ENCODE results near the gene SMIM41. TPM values are rescaled to one million over a fixed set of nuclear protein-coding genes. Genes with fewer than 3 reads are reported as not detected.

SMIM41 gene
- polyA plus RNA-seq, 1 donor from 2014 or later, result not detected

DNA sequence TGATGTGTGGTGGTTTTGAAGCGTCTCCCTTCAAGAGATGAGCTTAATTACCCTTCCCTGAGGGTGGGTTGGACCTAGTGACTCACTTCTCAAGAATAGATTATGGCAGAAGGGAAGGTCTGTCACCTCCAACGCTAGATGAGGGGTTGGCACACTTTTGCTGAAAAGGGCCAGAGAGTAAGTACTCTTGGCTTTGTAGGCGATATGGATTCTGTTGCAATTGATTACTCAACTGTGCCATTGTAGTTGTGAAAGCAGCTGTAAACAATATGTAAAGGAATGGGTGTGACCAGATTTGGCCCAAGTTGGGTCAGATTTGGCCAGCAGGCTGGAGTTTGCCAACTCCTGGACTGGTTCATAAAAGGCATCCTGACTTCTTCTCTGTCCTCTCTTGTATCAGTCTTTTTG, 53.3 kb downstream of the SMIM41 start:
- Histone ChIP-seq H3K4me2 (ENCODE audit: low read length) (no peak overlapping the region), H3K9me2 (ENCODE audit: insufficient read depth, low read length) (no peaks in the 10 kb centered on the region), H3K4me3 (ENCODE audit: low read length) (no peak overlapping the region), H3K79me2 (replicated peaks; ENCODE audit: insufficient read depth, low read length) (no peaks in the 10 kb centered on the region), H3K27me3 (ENCODE audit: insufficient read depth, low read depth, low read length) (no peaks in the 10 kb centered on the region), H3F3A (ENCODE audit: insufficient read depth, low read length, poor library complexity, severe bottlenecking) (no peaks in the 10 kb centered on the region), H3K9ac (ENCODE audit: low read length) (no peak overlapping the region), H3K36me3 (ENCODE audit: insufficient read depth, low read length) (no peaks in the 10 kb centered on the region), H4K20me1 (ENCODE audit: insufficient read depth) (no peaks in the 10 kb centered on the region), H3K27ac (ENCODE audit: low read length) (no peak overlapping the region), H3K9me3 (ENCODE audit: low read length) (no peaks in the 10 kb centered on the region), H2AFZ (ENCODE audit: low read depth, low read length) (no peak overlapping the region)
- no peak for TF ChIP-seq MXI1 (conservative IDR thresholded peaks at IDR 0.05; ENCODE audit: poor library complexity, severe bottlenecking)

DNA sequence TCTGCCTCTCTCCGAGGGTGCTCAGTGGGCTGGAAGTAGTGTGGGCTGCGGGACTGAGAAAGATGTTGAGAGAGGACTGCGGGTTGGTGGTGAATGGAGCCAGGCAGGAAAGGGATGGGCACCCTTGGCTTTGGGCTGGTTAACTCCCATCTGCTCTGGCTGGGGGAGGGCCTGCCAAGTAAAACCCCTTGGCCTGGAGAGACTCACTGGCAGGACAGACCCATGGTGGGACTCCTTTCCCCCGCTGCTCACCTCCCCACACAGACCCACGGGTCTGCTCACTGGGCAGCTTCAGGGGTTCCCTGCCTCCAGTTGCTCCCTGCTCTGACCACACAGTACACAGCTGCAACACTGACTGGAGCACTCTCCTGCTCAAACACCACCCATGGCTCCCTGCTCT, 58.2 kb downstream of the SMIM41 start:
- H4K20me1 ChIP-seq (ENCODE audit: insufficient read depth), result no peaks in the 10 kb centered on the region
- no peak overlapping the region for H3K4me3 ChIP-seq (ENCODE audit: low read length)
- H3K79me2 ChIP-seq (replicated peaks; ENCODE audit: insufficient read depth, low read length), result no peaks in the 10 kb centered on the region
- no peaks in the 10 kb centered on the region for H3K36me3 ChIP-seq (ENCODE audit: insufficient read depth, low read length)
- no peak overlapping the region for H3K9ac ChIP-seq (ENCODE audit: low read length)
- no peak for TF ChIP-seq POLR2AphosphoS5 (IDR thresholded peaks at IDR 0.05)
- TF ChIP-seq RAD21 (conservative IDR thresholded peaks at IDR 0.05), result no peak
- no peak for TF ChIP-seq MXI1 (conservative IDR thresholded peaks at IDR 0.05; ENCODE audit: poor library complexity, severe bottlenecking)
- TF ChIP-seq TAF1 (IDR thresholded peaks at IDR 0.05; ENCODE audit: low read depth), result no peak
- no peak for TF ChIP-seq SMC3 (conservative IDR thresholded peaks at IDR 0.05; ENCODE audit: poor library complexity)
- TF ChIP-seq EZH2 (IDR thresholded peaks at IDR 0.05; ENCODE audit: borderline replicate concordance, insufficient read depth, low read length, poor library complexity, severe bottlenecking), result no peak
- TF ChIP-seq REST (IDR thresholded peaks at IDR 0.05; ENCODE audit: borderline replicate concordance), result no peak
- TF ChIP-seq, protein P1, sequence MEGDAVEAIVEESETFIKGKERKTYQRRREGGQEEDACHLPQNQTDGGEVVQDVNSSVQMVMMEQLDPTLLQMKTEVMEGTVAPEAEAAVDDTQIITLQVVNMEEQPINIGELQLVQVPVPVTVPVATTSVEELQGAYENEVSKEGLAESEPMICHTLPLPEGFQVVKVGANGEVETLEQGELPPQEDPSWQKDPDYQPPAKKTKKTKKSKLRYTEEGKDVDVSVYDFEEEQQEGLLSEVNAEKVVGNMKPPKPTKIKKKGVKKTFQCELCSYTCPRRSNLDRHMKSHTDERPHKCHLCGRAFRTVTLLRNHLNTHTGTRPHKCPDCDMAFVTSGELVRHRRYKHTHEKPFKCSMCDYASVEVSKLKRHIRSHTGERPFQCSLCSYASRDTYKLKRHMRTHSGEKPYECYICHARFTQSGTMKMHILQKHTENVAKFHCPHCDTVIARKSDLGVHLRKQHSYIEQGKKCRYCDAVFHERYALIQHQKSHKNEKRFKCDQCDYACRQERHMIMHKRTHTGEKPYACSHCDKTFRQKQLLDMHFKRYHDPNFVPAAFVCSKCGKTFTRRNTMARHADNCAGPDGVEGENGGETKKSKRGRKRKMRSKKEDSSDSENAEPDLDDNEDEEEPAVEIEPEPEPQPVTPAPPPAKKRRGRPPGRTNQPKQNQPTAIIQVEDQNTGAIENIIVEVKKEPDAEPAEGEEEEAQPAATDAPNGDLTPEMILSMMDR (IDR thresholded peaks at IDR 0.05; ENCODE audit: poor library complexity, severe bottlenecking), result no peak
- TF ChIP-seq EP300 (conservative IDR thresholded peaks at IDR 0.05; ENCODE audit: poor library complexity, severe bottlenecking), result no peak
- no peaks in the 10 kb centered on the region for H3K9me3 ChIP-seq (ENCODE audit: low read length)
- H3K9me2 ChIP-seq (ENCODE audit: insufficient read depth, low read length), result no peaks in the 10 kb centered on the region
- H3K27me3 ChIP-seq (ENCODE audit: insufficient read depth, low read depth, low read length), result no peaks in the 10 kb centered on the region
- no peak overlapping the region for H3K4me2 ChIP-seq (ENCODE audit: low read length)
- no peaks in the 10 kb centered on the region for H3F3A ChIP-seq (ENCODE audit: insufficient read depth, low read length, poor library complexity, severe bottlenecking)
- H2AFZ ChIP-seq (ENCODE audit: low read depth, low read length), result no peak overlapping the region
- H3K27ac ChIP-seq (ENCODE audit: low read length), result no peak overlapping the region

- Histone ChIP-seq H3K9me2 (ENCODE audit: insufficient read depth, low read length) (no peaks in the 10 kb centered on the region), H3K9me3 (ENCODE audit: low read length) (no peaks in the 10 kb centered on the region), H3F3A (ENCODE audit: insufficient read depth, low read length, poor library complexity, severe bottlenecking) (no peaks in the 10 kb centered on the region), H3K27me3 (ENCODE audit: insufficient read depth, low read depth, low read length) (no peaks in the 10 kb centered on the region), H3K4me2 (ENCODE audit: low read length) (no peak overlapping the region), H3K27ac (ENCODE audit: low read length) (no peak overlapping the region), H4K20me1 (ENCODE audit: insufficient read depth) (no peaks in the 10 kb centered on the region), H2AFZ (ENCODE audit: low read depth, low read length) (no peak overlapping the region), H3K4me3 (ENCODE audit: low read length) (no peak overlapping the region), H3K9ac (ENCODE audit: low read length) (no peak overlapping the region), H3K36me3 (ENCODE audit: insufficient read depth, low read length) (no peaks in the 10 kb centered on the region), H3K79me2 (replicated peaks; ENCODE audit: insufficient read depth, low read length) (no peaks in the 10 kb centered on the region)
- TF ChIP-seq RAD21 (conservative IDR thresholded peaks at IDR 0.05) (no peak), SMC3 (conservative IDR thresholded peaks at IDR 0.05; ENCODE audit: poor library complexity) (no peak), MXI1 (conservative IDR thresholded peaks at IDR 0.05; ENCODE audit: poor library complexity, severe bottlenecking) (no peak), TAF1 (IDR thresholded peaks at IDR 0.05; ENCODE audit: low read depth) (no peak), EZH2 (IDR thresholded peaks at IDR 0.05; ENCODE audit: borderline replicate concordance, insufficient read depth, low read length, poor library complexity, severe bottlenecking) (no peak), REST (IDR thresholded peaks at IDR 0.05; ENCODE audit: borderline replicate concordance) (no peak), EP300 (conservative IDR thresholded peaks at IDR 0.05; ENCODE audit: poor library complexity, severe bottlenecking) (no peak), POLR2AphosphoS5 (IDR thresholded peaks at IDR 0.05) (no peak)
- TF ChIP-seq, protein P1 (IDR thresholded peaks at IDR 0.05; ENCODE audit: poor library complexity, severe bottlenecking), result no peak
Observed at GRCh38 chr12:52139147-52139546, 59.6 kb downstream of the SMIM41 start.
